ENCODE results near the gene GPRC6A.

The GPRC6A gene

DNA sequence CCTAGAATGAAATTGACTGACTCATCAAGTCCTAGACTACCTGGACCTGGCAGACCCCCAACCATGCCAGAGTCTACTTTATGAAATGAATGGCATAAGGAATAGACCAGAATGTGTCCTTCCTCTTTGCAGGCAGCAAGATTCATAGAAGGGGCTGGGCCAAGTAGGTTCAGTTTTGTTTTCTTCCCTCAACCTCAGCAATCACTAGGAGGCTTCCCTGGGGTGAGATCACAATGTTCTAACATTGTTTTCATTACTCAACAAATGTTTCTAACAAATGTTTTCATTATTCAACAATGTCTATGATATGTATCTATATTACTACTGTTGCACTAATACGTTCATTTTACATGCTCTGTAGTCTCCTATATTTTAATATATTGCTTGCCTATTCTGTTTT is 55.0 kb downstream of the GPRC6A start:
- FAIRE-seq, result no peak

DNA sequence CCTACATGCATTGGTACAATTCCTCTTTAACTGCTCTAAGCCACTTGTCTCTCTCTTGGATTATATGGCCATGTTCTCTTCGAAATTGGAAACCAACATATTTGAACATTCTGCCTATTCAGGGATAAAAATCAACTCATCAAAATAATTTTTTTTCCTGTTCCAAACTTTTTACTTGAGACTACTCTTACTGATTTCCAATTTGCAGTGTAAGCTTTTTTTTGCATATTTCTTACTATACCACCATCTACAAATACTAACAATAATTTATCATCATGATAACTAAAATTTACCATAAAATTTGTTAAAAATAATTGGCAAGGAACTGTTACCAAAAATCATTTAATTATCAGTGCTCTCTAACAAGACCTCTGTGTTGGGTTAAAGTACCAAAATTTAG is 56.4 kb downstream of the GPRC6A start:
- no peak for FAIRE-seq

DNA sequence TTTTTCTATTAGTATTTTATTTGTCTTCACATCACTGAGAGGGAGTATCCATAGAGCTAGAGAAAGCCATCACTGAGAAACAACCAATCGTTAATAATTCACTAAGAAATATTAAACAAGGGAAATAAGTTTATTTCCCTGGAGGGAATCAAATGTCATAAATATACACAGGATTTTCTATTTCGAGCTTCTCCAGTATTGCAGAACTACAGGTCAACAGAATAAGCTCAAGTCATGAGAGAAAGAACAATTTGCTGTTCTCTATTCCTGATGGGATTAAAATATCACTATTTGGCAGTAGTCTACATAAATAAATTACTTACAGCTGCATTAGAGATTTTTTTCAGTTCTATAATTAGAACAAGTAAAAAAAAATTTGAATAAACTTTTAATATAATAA is 61.2 kb downstream of the GPRC6A start:
- FAIRE-seq, result no peak

DNA sequence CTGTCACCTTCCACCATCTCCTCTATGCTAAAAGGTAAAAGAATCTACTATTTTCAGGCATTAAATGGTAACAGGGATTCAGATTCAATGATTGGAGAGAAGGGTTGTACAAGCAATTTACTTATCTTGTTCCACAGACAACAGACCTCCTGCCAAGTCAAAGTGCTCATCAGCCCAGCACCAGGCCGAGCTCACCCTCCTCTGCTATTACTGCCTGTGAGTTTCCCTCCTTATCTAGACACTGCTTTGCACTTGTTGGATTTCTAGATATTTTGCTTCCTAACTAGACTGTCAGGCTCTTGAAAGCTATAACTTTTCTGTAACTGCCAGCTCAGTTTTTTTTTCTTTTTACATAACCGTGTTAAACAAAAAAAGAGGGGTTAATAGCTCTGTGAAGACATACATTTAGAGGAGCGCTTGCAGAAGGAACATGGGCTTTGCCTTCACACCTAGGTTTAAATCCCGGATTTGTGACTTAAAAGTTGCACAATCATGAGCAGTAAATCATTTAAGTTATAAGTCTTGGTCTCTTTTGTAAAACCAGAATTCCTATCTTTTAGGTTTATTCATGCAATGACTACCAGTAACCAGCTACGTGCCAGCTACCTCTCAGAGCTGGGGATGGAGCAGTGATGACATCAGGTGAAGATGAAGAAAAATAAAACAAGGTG is 62.2 kb downstream of the GPRC6A start:
- no peak for FAIRE-seq

DNA sequence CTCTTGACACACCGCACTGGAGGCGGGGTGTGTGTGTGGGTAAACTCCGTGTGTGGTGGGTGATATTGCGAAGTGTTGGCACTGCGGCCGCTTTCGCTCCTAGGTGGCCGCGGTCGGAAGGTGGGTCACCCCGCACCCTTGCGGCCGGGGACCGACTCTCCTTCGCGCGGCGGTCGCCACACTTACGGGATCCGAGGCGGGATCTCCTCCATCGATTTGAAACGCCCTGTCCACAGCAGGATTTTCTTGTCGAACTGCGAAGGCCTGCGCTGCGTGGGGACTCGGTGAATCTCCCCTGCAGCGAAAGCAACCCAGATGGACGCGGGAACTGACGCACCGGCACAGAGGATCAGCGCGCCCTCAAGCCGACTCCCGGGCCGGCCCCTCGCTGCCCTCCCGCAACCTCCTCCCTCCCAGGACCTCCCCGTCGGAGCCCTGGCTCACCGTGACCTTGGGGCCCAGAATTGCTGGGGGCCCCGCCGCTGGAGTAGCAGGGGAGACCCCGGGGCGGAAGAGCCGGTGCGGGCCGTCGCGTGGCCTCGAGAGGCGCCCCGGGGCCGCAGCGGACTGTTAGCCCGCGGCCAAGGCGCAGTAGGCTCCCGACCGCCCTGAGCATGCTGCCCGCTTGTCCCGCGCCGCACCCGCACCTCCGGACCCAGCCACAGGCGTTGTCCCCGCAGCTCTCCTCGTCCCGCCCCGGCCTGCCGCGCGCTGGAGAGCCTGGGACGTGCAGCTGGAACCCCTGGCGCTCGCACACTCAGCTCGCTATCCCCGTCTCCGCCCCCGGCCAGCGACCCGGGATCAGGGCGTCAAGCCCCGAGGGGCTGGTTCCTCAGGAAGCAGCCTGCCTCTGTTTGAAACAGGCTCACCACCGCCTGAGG is 63.7 kb downstream of the GPRC6A start, which contains the start of gene FAM162B:
TSS of gene FAM162B (minus strand) at position 759 of the 881 bp plus-strand sequence. CDS start at position 616, 143 bp downstream.
- FAIRE-seq, result no peak

DNA sequence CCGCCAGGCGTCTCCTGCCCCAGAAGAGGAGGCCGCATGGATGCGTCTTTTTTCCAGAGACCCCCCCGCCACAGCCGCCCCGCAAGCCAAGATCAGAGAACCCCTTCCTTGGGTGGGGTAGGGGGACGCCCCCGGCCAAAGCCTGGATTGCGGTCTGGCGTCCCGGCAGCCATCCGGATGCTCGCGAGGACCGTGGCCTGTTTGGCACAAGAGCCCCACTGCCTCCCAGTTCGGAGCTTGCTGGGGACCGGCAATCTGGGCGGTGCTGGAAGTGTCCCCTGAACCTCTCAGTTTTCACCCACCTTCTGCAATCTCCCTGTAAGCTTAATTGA is 64.3 kb downstream of the GPRC6A start:
- no peak for FAIRE-seq

DNA sequence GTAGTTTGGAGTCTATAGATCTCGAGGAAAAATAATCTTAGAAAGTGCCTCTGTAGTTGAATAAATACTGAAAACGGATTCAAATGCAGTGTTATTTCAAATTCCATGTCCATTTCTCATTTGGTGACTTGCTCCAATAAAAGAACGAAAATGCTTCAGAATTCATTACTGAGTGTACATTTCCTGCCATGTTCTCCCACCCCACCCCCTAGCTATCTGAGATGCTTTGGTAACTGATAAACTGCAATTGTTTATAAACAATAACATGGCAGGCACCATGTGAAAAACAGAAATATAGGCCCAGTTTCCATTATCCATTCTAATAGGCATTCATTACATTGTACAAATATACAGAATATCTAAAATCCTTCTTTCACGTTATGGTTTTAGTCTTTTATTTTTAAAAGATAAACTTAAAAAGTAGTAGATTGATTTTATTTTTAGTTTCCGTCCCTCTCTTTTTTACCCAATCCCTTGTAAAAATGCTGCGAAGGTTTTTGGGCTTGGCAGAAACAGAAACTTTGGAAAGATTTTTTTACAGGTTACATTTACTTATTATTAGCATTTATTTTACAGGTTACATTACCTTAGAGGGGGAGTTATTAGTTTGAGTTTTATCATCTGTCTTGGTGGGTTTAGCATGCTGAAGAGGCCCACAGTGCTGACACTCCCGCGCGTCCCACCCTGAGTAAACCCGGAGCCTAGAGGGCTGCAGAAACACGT is 64.8 kb downstream of the GPRC6A start:
- FAIRE-seq, result no peak

DNA sequence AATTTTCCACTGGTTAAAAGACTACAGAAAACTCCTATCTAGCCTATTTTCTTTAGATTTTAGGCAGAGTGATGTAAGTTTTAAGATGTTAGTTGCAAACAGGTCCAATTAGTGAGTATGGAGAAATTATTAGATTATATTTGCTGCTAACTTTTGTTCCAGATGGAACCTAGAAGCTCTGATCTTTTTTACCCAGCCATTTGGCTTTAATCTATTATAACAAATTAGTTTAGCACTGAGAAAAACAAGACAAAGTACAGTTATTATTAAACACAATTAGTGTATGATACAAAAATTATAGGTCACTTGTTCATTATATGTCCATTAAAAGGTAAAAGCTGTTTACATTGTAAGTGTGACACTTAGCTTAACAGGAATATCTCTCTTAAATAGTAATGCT is 65.8 kb downstream of the GPRC6A start:
- no peak for FAIRE-seq

DNA sequence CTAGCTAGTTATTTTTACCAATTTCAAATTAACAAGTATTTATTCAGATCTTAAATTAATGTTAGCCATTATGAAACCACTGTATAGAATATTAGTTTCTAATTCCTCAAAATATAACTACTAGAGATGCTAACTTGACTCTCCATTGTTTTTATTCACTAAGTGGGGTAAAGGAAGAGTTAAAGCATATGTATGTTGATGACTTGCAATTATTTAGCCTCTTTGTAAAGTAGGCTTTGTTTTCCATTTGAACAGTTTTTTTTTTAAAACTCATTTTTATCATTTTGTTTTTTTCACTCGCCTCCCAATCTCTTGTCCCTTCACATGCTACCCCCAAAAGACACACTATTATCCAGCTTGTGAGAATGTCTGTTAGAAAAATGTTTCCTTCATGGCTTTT is 66.6 kb downstream of the GPRC6A start:
- FAIRE-seq, result no peak

DNA sequence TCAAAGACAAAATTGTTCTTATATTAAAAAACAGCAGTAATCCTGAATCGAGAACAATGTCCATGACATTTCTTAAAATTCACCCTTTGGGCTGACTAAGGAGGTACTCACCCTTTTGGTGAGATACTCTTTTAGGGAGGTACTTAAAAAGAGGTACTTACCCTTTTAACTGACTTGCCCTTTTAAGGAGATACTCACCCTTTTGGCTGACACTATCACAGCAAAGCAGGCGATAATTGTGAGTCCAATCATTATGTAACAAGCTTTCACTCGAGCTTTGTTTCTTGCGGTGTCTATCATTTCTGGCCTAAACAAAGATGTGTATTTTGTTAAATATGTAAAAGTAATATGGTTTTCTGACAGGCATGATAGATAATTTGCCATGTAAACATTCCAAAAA is 67.1 kb downstream of the GPRC6A start:
- FAIRE-seq, result no peak

DNA sequence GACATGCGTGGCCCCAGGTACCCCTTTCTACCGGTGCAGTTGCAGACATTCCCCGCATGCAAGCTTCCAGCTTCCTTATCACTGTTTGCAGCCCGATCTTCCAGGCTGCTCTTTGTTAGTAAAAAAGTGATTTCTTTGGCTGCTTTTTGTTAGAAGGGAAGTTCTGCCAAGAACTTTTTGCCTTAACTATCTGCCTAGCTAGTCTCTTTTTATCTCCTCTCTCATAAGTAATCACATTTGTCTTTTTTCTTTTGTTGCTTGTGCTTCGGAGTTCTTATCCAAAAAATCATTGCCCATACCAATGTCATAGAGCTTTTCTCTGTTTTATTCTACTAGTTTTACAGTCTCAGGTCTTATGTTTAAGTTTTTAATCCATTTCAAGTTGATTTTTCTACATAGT is 83.7 kb downstream of the GPRC6A start:
- FAIRE-seq, result no peak

All from islet of Langerhans (tissue), 1 donor.